Fibroblast of lung (primary cell): Measurements from ENCODE around the gene TTC9B.

Experiments
- CTCF ChIP-seq, 2 donors: IDR thresholded peaks in 1 of 2; conservative IDR thresholded peaks in 1 of 2; 1 replicate in 1 of 2; 2 replicates in 1 of 2; pipeline ENCODE4 v1.5.1; 2011 to 2012; ENCODE audit warnings: low read length in 2 of 2, control low read depth in 1 of 2, inconsistent platforms in 1 of 2, low read depth in 1 of 2, mild to moderate bottlenecking in 1 of 2
- EZH2 ChIP-seq: IDR thresholded peaks from 2 replicates; pipeline ENCODE4 v1.5.1; 2012; ENCODE audit warnings: low read length, control low read depth, mild to moderate bottlenecking; ENCODE audit errors: missing control alignments

- peak; percentile 8 to 12 for TF ChIP-seq CTCF (conservative IDR thresholded peaks at IDR 0.05 in 1 of 2, IDR thresholded peaks at IDR 0.05 in 1 of 2; ENCODE audit: low read depth in 1 of 2, low read length in 2 of 2)
- TF ChIP-seq EZH2: no peak
Observed at GRCh38 chr19:40217027-40217810, 965 bp downstream of the TTC9B start.
